ENCODE measurements around the gene LYPD3.
A peak's percentile ranks its signal among the peaks of the same experiment; 100 is the strongest.

LYPD3 gene

GRCh38 chr19:43478323-43478722 lies 12.9 kb upstream of the LYPD3 start:
- H3K9me3 ChIP-seq, result no peaks in the 10 kb centered on the region
- H3K27ac ChIP-seq, result no peak overlapping the region
- no peaks in the 10 kb centered on the region for H3K27me3 ChIP-seq
- H3K36me3 ChIP-seq, result no peaks in the 10 kb centered on the region
- peaks cover 9 to 11% of the 10 kb centered on the region in 2 experiments for H3K4me1 ChIP-seq (ENCODE audit: control insufficient read depth in 1 of 2, insufficient read depth in 1 of 2, low read depth in 1 of 2, low read length in 1 of 2)
- TF ChIP-seq, protein P1, sequence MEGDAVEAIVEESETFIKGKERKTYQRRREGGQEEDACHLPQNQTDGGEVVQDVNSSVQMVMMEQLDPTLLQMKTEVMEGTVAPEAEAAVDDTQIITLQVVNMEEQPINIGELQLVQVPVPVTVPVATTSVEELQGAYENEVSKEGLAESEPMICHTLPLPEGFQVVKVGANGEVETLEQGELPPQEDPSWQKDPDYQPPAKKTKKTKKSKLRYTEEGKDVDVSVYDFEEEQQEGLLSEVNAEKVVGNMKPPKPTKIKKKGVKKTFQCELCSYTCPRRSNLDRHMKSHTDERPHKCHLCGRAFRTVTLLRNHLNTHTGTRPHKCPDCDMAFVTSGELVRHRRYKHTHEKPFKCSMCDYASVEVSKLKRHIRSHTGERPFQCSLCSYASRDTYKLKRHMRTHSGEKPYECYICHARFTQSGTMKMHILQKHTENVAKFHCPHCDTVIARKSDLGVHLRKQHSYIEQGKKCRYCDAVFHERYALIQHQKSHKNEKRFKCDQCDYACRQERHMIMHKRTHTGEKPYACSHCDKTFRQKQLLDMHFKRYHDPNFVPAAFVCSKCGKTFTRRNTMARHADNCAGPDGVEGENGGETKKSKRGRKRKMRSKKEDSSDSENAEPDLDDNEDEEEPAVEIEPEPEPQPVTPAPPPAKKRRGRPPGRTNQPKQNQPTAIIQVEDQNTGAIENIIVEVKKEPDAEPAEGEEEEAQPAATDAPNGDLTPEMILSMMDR (IDR thresholded peaks at IDR 0.05), result no peak
- H3K4me3 ChIP-seq (ENCODE audit: low read depth in 1 of 2, low read length in 1 of 2), result no peak overlapping the region

DNA sequence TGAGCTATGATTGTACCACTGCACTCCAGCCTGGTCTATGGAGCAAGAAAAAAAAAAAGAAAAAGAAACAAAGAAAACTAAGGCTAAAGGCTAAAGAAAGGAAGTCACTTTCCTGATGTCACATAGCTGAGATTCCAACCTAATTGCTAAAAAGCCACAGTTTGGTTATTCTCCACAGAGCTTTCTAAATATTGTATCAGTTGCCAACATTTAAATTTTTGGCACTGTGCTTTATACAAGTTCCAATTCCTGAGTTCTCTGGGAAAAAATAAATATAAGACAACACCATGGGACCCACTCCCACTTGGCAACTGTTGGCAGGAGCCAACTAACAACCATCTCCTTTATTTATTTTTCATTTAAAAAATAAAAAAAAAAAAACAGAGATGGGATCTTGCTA lies 11.2 kb upstream of the LYPD3 start:
- Histone ChIP-seq H3K36me3 (no peaks in the 10 kb centered on the region), H3K27ac (no peak overlapping the region), H3K4me3 (ENCODE audit: low read depth in 1 of 2, low read length in 1 of 2) (no peak overlapping the region), H3K9me3 (no peaks in the 10 kb centered on the region), H3K27me3 (no peaks in the 10 kb centered on the region), H3K4me1 (ENCODE audit: control insufficient read depth in 1 of 2, insufficient read depth in 1 of 2, low read depth in 1 of 2, low read length in 1 of 2) (peaks cover 9 to 11% of the 10 kb centered on the region in 2 experiments)
- TF ChIP-seq, protein P1 (IDR thresholded peaks at IDR 0.05), result no peak

GRCh38 chr19:43474986-43475705 lies 9.7 kb upstream of the LYPD3 start:
- Histone ChIP-seq H3K27ac (peak overlapping the region; percentile 47), H3K9me3 (no peaks in the 10 kb centered on the region), H3K4me3 (ENCODE audit: low read depth in 1 of 2, low read length in 1 of 2) (peak overlapping the region; percentile 60 to 62), H3K27me3 (no peaks in the 10 kb centered on the region), H3K4me1 (ENCODE audit: control insufficient read depth in 1 of 2, insufficient read depth in 1 of 2, low read depth in 1 of 2, low read length in 1 of 2) (peaks cover 9 to 11% of the 10 kb centered on the region in 2 experiments), H3K36me3 (no peaks in the 10 kb centered on the region)
- TF ChIP-seq, protein P1 (IDR thresholded peaks at IDR 0.05), result no peak

GRCh38 chr19:43474487-43474886 lies 9.1 kb upstream of the LYPD3 start:
- Histone ChIP-seq H3K4me3 (ENCODE audit: low read depth in 1 of 2, low read length in 1 of 2) (no peak overlapping the region), H3K36me3 (no peaks in the 10 kb centered on the region), H3K27me3 (no peaks in the 10 kb centered on the region), H3K27ac (no peak overlapping the region), H3K9me3 (no peaks in the 10 kb centered on the region), H3K4me1 (ENCODE audit: control insufficient read depth in 1 of 2, insufficient read depth in 1 of 2, low read depth in 1 of 2, low read length in 1 of 2) (peaks cover 9 to 11% of the 10 kb centered on the region in 2 experiments)
- TF ChIP-seq, protein P1 (IDR thresholded peaks at IDR 0.05), result no peak

DNA sequence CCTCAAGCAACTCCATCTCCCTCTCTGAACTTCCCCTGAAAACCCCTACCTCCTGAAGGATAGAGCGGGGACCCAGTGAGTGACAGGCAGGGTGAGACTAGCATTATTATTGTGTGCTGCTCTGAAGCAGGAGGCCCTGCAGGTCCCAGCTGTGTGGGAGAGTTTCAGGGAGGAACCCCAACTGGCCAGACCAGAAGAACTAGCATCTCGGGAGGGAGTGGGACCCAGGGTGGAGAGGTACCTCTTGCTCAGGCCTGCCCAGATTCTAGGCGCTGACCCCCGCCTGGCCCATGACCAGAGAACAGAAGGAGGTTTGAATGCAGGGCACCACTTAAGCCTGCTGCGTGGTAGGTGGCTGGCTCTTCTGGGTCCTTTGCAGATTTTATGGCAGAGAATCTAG lies 5.7 kb upstream of the LYPD3 start:
- no peaks in the 10 kb centered on the region for H3K9me3 ChIP-seq
- peaks cover 23 to 29% of the 10 kb centered on the region in 2 experiments for H3K4me1 ChIP-seq (ENCODE audit: control insufficient read depth in 1 of 2, insufficient read depth in 1 of 2, low read depth in 1 of 2, low read length in 1 of 2)
- peaks cover 3% of the 10 kb centered on the region for H3K27me3 ChIP-seq
- H3K27ac ChIP-seq, result no peak overlapping the region
- H3K4me3 ChIP-seq (ENCODE audit: low read depth in 1 of 2, low read length in 1 of 2), result no peak overlapping the region
- TF ChIP-seq, protein P1 (IDR thresholded peaks at IDR 0.05), result no peak
- H3K36me3 ChIP-seq, result no peaks in the 10 kb centered on the region

Measured in neutrophil (primary cell).